SHP77 (cell line): Measurements from ENCODE around the gene ETFA.

ENCODE experiments used
- DNase-seq, 2 experiments: peaks; one replicate each; lab custom pipeline; 2025; lab: John Stamatoyannopoulos, UW

The ETFA gene

GRCh38 chr15:76195506-76196268 is 115.6 kb downstream of the ETFA start:
- no peak for DNase-seq

GRCh38 chr15:76193934-76194333 is 117.3 kb downstream of the ETFA start:
- DNase-seq = no peak

GRCh38 chr15:76192715-76193114 is 118.6 kb downstream of the ETFA start:
- DNase-seq = no peak

GRCh38 chr15:76191539-76192244 is 119.6 kb downstream of the ETFA start:
- no peak for DNase-seq

- DNase-seq = peak; percentile 68 to 69
Observed at GRCh38 chr15:76190751-76191538, 120.3 kb downstream of the ETFA start.

GRCh38 chr15:76190070-76190564 is 121.2 kb downstream of the ETFA start:
- no peak for DNase-seq

- DNase-seq = no peak
Observed at GRCh38 chr15:76189106-76189505, 122.2 kb downstream of the ETFA start.

GRCh38 chr15:76187163-76187562 is 124.1 kb downstream of the ETFA start:
- DNase-seq = no peak

- peak; percentile 52 to 55 for DNase-seq
Observed at GRCh38 chr15:76185716-76186115, 125.6 kb downstream of the ETFA start.

- no peak for DNase-seq
Observed at GRCh38 chr15:76184650-76185035, 126.6 kb downstream of the ETFA start.

- DNase-seq = no peak
Observed at GRCh38 chr15:76183930-76184649, 127.2 kb downstream of the ETFA start.

- no peak for DNase-seq
Observed at GRCh38 chr15:76181705-76182107, 129.6 kb downstream of the ETFA start.

- no peak for DNase-seq
Observed at GRCh38 chr15:76180321-76180720, 130.9 kb downstream of the ETFA start.

- no peak for DNase-seq
Observed at GRCh38 chr15:76179023-76179422, 132.2 kb downstream of the ETFA start.

- DNase-seq = no peak
Observed at GRCh38 chr15:76178296-76179000, 132.8 kb downstream of the ETFA start.

- DNase-seq = no peak
Observed at GRCh38 chr15:76177491-76178040, 133.7 kb downstream of the ETFA start.

GRCh38 chr15:76176487-76177085 is 134.7 kb downstream of the ETFA start:
- DNase-seq = no peak

- DNase-seq = no peak
Observed at GRCh38 chr15:76176059-76176458, 135.2 kb downstream of the ETFA start.

GRCh38 chr15:76175442-76175841 is 135.8 kb downstream of the ETFA start:
- DNase-seq = no peak

- DNase-seq = no peak
Observed at GRCh38 chr15:76174654-76175053, 136.6 kb downstream of the ETFA start.
